Esophagus muscularis mucosa (tissue), 4 donors: ENCODE measurements around the gene SPEF2. TPM values are rescaled to one million over a fixed set of nuclear protein-coding genes. Genes with fewer than 3 reads are reported as not detected.
"Not testable (repeated sequence)": the region's sequence is repeated elsewhere in the genome, so short reads cannot be mapped to it uniquely, and the experiment has no call there.

Source experiments
- DNase-seq: peaks from one replicate; pipeline ENCODE4 v3.0.0-alpha.2; 2017; ENCODE audit errors: extremely low spot score
- H3K27ac ChIP-seq, 4 donors: fragments of 200-600 bp; sonication (generic); replicated peaks in 1 of 4; 1 replicate in 3 of 4; 2 replicates in 1 of 4; pipeline ENCODE4 v1.5.1; 2016 to 2019; ENCODE audit warnings: mild to moderate bottlenecking in 1 of 4
- H3K27me3 ChIP-seq, 4 donors: fragments of 200-600 bp; sonication (generic); one replicate each; pipeline versions ENCODE4 v1.5.1 to v1.6.0; 2016 to 2019
- H3K36me3 ChIP-seq, 4 donors: fragments of 200-600 bp; sonication (generic); one replicate each; pipeline ENCODE4 v1.5.1; 2016 to 2019
- H3K4me1 ChIP-seq, 4 donors: fragments of 200-600 bp; sonication (generic); one replicate each; pipeline ENCODE4 v1.5.1; 2016 to 2019
- H3K4me3 ChIP-seq, 4 donors: fragments of 200-600 bp; sonication (generic); 1 replicate in 2 of 4; 2 replicates in 2 of 4; pipeline ENCODE4 v1.5.1; 2016 to 2019; ENCODE audit warnings: mild to moderate bottlenecking in 4 of 4, moderate library complexity in 1 of 4
- H3K9me3 ChIP-seq, 4 donors: fragments of 200-600 bp; sonication (generic); 1 replicate in 3 of 4; 2 replicates in 1 of 4; pipeline ENCODE4 v1.5.1; 2016 to 2019
- CTCF ChIP-seq, 3 experiments: fragments of 200-600 bp in 2 of 3; fragments of 450-650 bp in 1 of 3; sonication (generic) in 2 of 3; IDR thresholded peaks; one replicate each; pipeline ENCODE4 v1.5.1; 2017 to 2019; ENCODE audit warnings: antibody characterized with exemption in 3 of 3, mild to moderate bottlenecking in 2 of 3, moderate library complexity in 1 of 3
- EP300 ChIP-seq: sonication (generic); formaldehyde crosslinking; IDR thresholded peaks from one replicate; pipeline ENCODE4 v1.6.1; 2017; ENCODE audit warnings: antibody characterized with exemption
- POLR2A ChIP-seq: fragments of 450-650 bp; IDR thresholded peaks from one replicate; pipeline ENCODE4 v1.6.1; 2017; ENCODE audit warnings: antibody characterized with exemption, moderate library complexity, mild to moderate bottlenecking, low read depth
- POLR2AphosphoS5 ChIP-seq, 2 donors: sonication (generic); formaldehyde crosslinking; IDR thresholded peaks; one replicate each; pipeline ENCODE4 v1.6.1; 2017; ENCODE audit warnings: antibody characterized with exemption in 2 of 2
- WGBS: methylation state at CpG from one replicate; pipeline ENCODE4 v1.1.5; 2018; 5-methylcytosine and 5-hydroxymethylcytosine counted together
- intact Hi-C: fragments of 100-400 bp; cut with DNase I; formaldehyde crosslinking; loops from one replicate; pipeline ENCODE4 v1.15.1; 2023
- total RNA-seq, 4 donors: library from RNA; depleted of rRNA; stranded (reverse); fragments of >200 nt; gene quantifications; one replicate each; pipeline versions ENCODE4 v1.1.0 to v1.2.1, GENCODE V29; 2016

SPEF2 gene
- total RNA-seq, 4 donors from 2014 or later = 2.8 to 4.6 (median 3.1) TPM

GRCh38 chr5:35853631-35854030 is 236.0 kb downstream of the SPEF2 start:
- no peak overlapping the region for H3K4me3 ChIP-seq
- no peaks in the 10 kb centered on the region for H3K36me3 ChIP-seq
- TF ChIP-seq CTCF (IDR thresholded peaks at IDR 0.05) (no peak), POLR2A (no peak), POLR2AphosphoS5 (IDR thresholded peaks at IDR 0.05) (no peak), EP300 (no peak)
- no peaks in the 10 kb centered on the region for H3K9me3 ChIP-seq
- no peaks in the 10 kb centered on the region for H3K27me3 ChIP-seq
- H3K27ac ChIP-seq = no peak overlapping the region
- DNase-seq = no peak
- intact Hi-C loops = no loop called here
- H3K4me1 ChIP-seq = peaks cover 5 to 35% (median 16%) of the 10 kb centered on the region in 4 donors
- 73% methylated on average over 3 of the region's 3 CpGs for WGBS

GRCh38 chr5:35854248-35854647 is 236.6 kb downstream of the SPEF2 start:
- Histone ChIP-seq H3K36me3 (no peaks in the 10 kb centered on the region), H3K4me3 (no peak overlapping the region), H3K9me3 (no peaks in the 10 kb centered on the region), H3K4me1 (peaks cover 5 to 35% (median 16%) of the 10 kb centered on the region in 4 donors), H3K27ac (no peak overlapping the region), H3K27me3 (no peaks in the 10 kb centered on the region)
- 94% methylated on average over 1 of the region's 1 CpG for WGBS
- intact Hi-C loops = no loop called here
- TF ChIP-seq POLR2A (no peak), POLR2AphosphoS5 (IDR thresholded peaks at IDR 0.05) (no peak), CTCF (IDR thresholded peaks at IDR 0.05) (no peak)
- no peak for DNase-seq

GRCh38 chr5:35855187-35855586 is 237.5 kb downstream of the SPEF2 start:
- Histone ChIP-seq H3K4me1 (peaks cover 5 to 35% (median 16%) of the 10 kb centered on the region in 4 donors), H3K27ac (no peak overlapping the region), H3K9me3 (no peaks in the 10 kb centered on the region), H3K27me3 (no peaks in the 10 kb centered on the region), H3K36me3 (no peaks in the 10 kb centered on the region), H3K4me3 (no peak overlapping the region)
- intact Hi-C loops = no loop called here
- 54% methylated on average over 1 of the region's 1 CpG for WGBS
- TF ChIP-seq POLR2A = no peak
- TF ChIP-seq POLR2AphosphoS5 (IDR thresholded peaks at IDR 0.05) = no peak
- no peak for TF ChIP-seq CTCF (IDR thresholded peaks at IDR 0.05)
- no peak for TF ChIP-seq EP300
- DNase-seq = no peak

- H3K27me3 ChIP-seq, H3K4me3 ChIP-seq, H3K27ac ChIP-seq, DNase-seq, H3K36me3 ChIP-seq, intact Hi-C loops, H3K9me3 ChIP-seq: not testable (repeated sequence)
- peaks cover 5 to 29% (median 12%) of the 10 kb centered on the region in 4 donors for H3K4me1 ChIP-seq
- WGBS = 95% methylated on average over 5 of the region's 5 CpGs
These were observed 238.6 kb downstream of the SPEF2 start for GRCh38 chr5:35856186-35856764.

GRCh38 chr5:35856765-35857351 is 239.2 kb downstream of the SPEF2 start, which contains the start of gene IL7R:
Gene IL7R (plus strand): TSS chr5:35856891. CDS start chr5:35856978, 87 bp downstream.
- Histone ChIP-seq H3K36me3 (no peaks in the 10 kb centered on the region), H3K27me3 (no peaks in the 10 kb centered on the region), H3K4me1 (peaks cover under 1 to 24% (median 9%) of the 10 kb centered on the region in 4 donors), H3K27ac (no peak within 1 kb of the TSS), H3K4me3 (no peak within 1 kb of the TSS), H3K9me3 (no peaks in the 10 kb centered on the region)
- DNase-seq = no peak
- WGBS = 46% methylated on average over 1 of the region's 1 CpG
- TF ChIP-seq POLR2AphosphoS5 (IDR thresholded peaks at IDR 0.05) (no peak), EP300 (no peak), CTCF (IDR thresholded peaks at IDR 0.05) (no peak), POLR2A (no peak)
- intact Hi-C loops = no loop called here
